ENCODE measurements around the gene GRK5. TPM values are rescaled to one million over a fixed set of nuclear protein-coding genes. Genes with fewer than 3 reads are reported as not detected.

GRK5 gene
- total RNA-seq, 1 donor from 2014 or later: 4.3 TPM

GRCh38 chr10:119162452-119163092 is 44.8 kb upstream of the GRK5 start:
- no peaks in the 10 kb centered on the region for H3K27me3 ChIP-seq
- H3K9ac ChIP-seq: no peak overlapping the region
- no peak for TF ChIP-seq EZH2phosphoT487 (IDR thresholded peaks at IDR 0.05)
- Mint-ChIP-seq H3K27ac (no peak overlapping the region), H3K4me3 (no peak overlapping the region), H3K36me3 (peaks cover 5% of the 10 kb centered on the region), H3K9me3 (no peaks in the 10 kb centered on the region), H3K4me1 (peaks cover 19% of the 10 kb centered on the region), H3K27me3 (ENCODE audit: insufficient read depth, low read depth) (peaks cover 2% of the 10 kb centered on the region)
- no peaks in the 10 kb centered on the region for H3K79me2 ChIP-seq (ENCODE audit: low read depth)
- H3K9me3 ChIP-seq (ENCODE audit: low read depth): no peaks in the 10 kb centered on the region
- H4K20me1 ChIP-seq (ENCODE audit: low read depth): peaks cover 8% of the 10 kb centered on the region
- H3K4me1 ChIP-seq: peaks cover 19% of the 10 kb centered on the region
- peaks cover 19% of the 10 kb centered on the region for H3F3A ChIP-seq (ENCODE audit: low read depth)
- no peaks in the 10 kb centered on the region for H3K36me3 ChIP-seq
- no peak for DNase-seq (ENCODE audit: low spot score)
- H2AFZ ChIP-seq (replicated peaks): no peak overlapping the region
- no peak overlapping the region for H3K27ac ChIP-seq
- no peak overlapping the region for H3K4me2 ChIP-seq
- no peak overlapping the region for H3K4me3 ChIP-seq

- Histone ChIP-seq H3K9ac (no peak within 1 kb of the TSS), H3K27ac (no peak within 1 kb of the TSS), H4K20me1 (ENCODE audit: low read depth) (peaks cover 8% of the 10 kb centered on the region), H3K4me1 (peaks cover 19% of the 10 kb centered on the region), H3K9me3 (ENCODE audit: low read depth) (no peaks in the 10 kb centered on the region), H3K4me3 (peak within 1 kb of the TSS; percentile 72), H3F3A (ENCODE audit: low read depth) (peaks cover 45% of the 10 kb centered on the region), H2AFZ (replicated peaks) (peak within 1 kb of the TSS; percentile 90), H3K4me2 (peak within 1 kb of the TSS; percentile 74), H3K79me2 (ENCODE audit: low read depth) (no peaks in the 10 kb centered on the region), H3K36me3 (peaks cover 4% of the 10 kb centered on the region), H3K27me3 (no peaks in the 10 kb centered on the region)
- peaks cover 19% of the 10 kb centered on the region for H3K4me1 Mint-ChIP-seq
- no peaks in the 10 kb centered on the region for H3K9me3 Mint-ChIP-seq
- H3K36me3 Mint-ChIP-seq: peaks cover 15% of the 10 kb centered on the region
- H3K4me3 Mint-ChIP-seq: peak within 1 kb of the TSS; percentile 91
- DNase-seq (ENCODE audit: low spot score): peak; percentile 67
- TF ChIP-seq EZH2phosphoT487 (IDR thresholded peaks at IDR 0.05): no peak
- no peak for TF ChIP-seq CTCF (IDR thresholded peaks at IDR 0.05)
- TF ChIP-seq EZH2 (IDR thresholded peaks at IDR 0.05): no peak
- no peak within 1 kb of the TSS for H3K27ac Mint-ChIP-seq
- peaks cover 2% of the 10 kb centered on the region for H3K27me3 Mint-ChIP-seq (ENCODE audit: insufficient read depth, low read depth)
These were observed 41.9 kb upstream of the GRK5 start, which contains the start of gene SFXN4 for GRCh38 chr10:119165171-119166117. Gene SFXN4 (minus strand): TSS chr10:119165714. CDS start chr10:119165647, 67 bp downstream.

GRCh38 chr10:119166118-119166500 is 41.3 kb upstream of the GRK5 start:
- peaks cover 15% of the 10 kb centered on the region for H3K36me3 Mint-ChIP-seq
- peaks cover 8% of the 10 kb centered on the region for H4K20me1 ChIP-seq (ENCODE audit: low read depth)
- H3K27me3 Mint-ChIP-seq (ENCODE audit: insufficient read depth, low read depth): peaks cover 2% of the 10 kb centered on the region
- no peak overlapping the region for H3K27ac Mint-ChIP-seq
- no peak for TF ChIP-seq EZH2phosphoT487 (IDR thresholded peaks at IDR 0.05)
- TF ChIP-seq EZH2 (IDR thresholded peaks at IDR 0.05): no peak
- TF ChIP-seq CTCF (IDR thresholded peaks at IDR 0.05): no peak
- no peak overlapping the region for H3K9ac ChIP-seq
- no peaks in the 10 kb centered on the region for H3K27me3 ChIP-seq
- no peaks in the 10 kb centered on the region for H3K9me3 Mint-ChIP-seq
- H3K36me3 ChIP-seq: peaks cover 4% of the 10 kb centered on the region
- peak overlapping the region; percentile 90 for H2AFZ ChIP-seq (replicated peaks)
- peak overlapping the region; percentile 74 for H3K4me2 ChIP-seq
- peaks cover 45% of the 10 kb centered on the region for H3F3A ChIP-seq (ENCODE audit: low read depth)
- H3K4me1 ChIP-seq: peaks cover 19% of the 10 kb centered on the region
- H3K79me2 ChIP-seq (ENCODE audit: low read depth): no peaks in the 10 kb centered on the region
- DNase-seq (ENCODE audit: low spot score): no peak
- H3K4me1 Mint-ChIP-seq: peaks cover 19% of the 10 kb centered on the region
- no peaks in the 10 kb centered on the region for H3K9me3 ChIP-seq (ENCODE audit: low read depth)
- peak overlapping the region; percentile 91 for H3K4me3 Mint-ChIP-seq
- H3K27ac ChIP-seq: no peak overlapping the region
- peak overlapping the region; percentile 72 for H3K4me3 ChIP-seq
